ENCODE data around the gene DOCK10.

Gene DOCK10

DNA sequence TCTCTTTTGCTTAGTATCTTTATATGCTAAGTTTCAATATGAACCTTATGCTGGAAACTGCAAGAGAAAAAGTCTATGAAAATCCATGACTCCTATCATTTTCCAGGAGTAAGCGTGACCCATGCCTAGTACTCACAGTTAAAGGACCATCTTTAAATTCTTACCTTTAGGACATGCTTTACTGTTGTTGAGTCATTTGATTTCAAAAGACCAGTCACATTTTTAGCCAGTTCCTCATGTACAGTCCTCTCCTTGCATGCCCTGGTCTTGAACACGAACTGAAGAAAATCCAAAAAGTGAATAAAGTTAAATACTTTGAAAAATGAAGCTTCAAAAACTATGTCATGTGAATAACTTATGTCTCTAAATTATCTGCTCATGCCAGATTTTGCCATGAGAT is 208.3 kb downstream of the DOCK10 start:
- no peak for DNase-seq (ENCODE audit: low spot score)

DNA sequence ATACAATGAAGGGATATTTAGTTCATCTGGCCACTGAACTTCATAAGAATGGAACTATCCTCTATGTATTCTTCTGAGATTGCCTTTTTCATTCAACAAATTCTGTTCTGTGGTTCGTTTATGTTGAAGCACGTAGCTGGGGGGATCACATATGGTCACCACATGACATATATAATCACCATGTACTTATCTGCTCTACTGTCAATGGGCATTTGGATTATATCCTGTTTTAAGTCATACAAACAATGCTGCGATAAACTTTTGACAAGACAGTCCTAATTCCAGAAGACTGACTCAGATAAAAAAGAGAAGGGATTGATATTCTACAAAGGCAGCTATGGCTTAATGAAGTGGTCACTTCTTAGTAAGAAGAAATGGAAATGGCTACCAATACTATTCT is 210.1 kb downstream of the DOCK10 start:
- DNase-seq (ENCODE audit: low spot score), result no peak

GRCh38 chr2:224831530-224831929 is 210.7 kb downstream of the DOCK10 start:
- no peak for DNase-seq (ENCODE audit: low spot score)

GRCh38 chr2:224820283-224820991 is 221.8 kb downstream of the DOCK10 start:
- DNase-seq (ENCODE audit: low spot score), result no peak

DNA sequence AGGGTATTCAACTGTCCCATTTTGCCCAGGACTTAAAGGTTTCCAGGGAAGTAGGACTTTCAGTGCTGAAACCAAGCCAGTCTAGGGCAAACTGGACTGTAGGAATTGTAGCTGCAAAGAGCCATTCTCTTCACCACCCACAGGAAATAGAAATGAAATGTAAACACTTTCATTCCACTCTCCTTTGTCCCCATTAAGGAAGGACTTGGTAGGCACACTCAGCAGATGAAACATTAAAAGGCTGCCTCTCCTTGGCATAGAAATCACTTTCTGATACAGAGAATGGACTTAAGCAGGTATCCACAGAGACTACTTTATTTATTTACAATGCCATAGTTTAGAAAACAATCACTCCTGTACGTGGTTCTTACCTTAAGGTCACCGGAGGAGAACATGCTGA is 223.2 kb downstream of the DOCK10 start:
- no peak for DNase-seq (ENCODE audit: low spot score)

GRCh38 chr2:224817676-224818075 is 224.6 kb downstream of the DOCK10 start:
- DNase-seq (ENCODE audit: low spot score), result no peak

DNA sequence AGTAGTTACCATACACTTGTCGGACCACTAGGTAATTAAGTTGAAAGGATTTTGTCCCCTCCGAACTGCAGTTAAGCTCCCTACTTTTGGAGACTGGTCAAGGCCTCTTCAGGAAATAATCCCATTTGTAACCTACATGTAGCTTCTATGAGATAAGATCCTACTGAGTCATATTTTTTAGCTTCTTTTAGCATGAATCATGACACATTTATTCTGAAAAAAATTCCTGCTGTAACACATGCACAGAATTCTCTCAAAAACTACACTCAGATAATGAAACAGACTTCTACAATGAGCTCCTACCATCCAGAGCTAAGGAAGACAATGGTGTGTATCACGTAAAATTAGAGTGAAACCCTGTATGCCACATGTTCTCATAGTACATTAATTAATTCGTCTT is 225.5 kb downstream of the DOCK10 start:
- no peak for DNase-seq (ENCODE audit: low spot score)

GRCh38 chr2:224813578-224813977 is 228.7 kb downstream of the DOCK10 start:
- DNase-seq (ENCODE audit: low spot score), result no peak

DNA sequence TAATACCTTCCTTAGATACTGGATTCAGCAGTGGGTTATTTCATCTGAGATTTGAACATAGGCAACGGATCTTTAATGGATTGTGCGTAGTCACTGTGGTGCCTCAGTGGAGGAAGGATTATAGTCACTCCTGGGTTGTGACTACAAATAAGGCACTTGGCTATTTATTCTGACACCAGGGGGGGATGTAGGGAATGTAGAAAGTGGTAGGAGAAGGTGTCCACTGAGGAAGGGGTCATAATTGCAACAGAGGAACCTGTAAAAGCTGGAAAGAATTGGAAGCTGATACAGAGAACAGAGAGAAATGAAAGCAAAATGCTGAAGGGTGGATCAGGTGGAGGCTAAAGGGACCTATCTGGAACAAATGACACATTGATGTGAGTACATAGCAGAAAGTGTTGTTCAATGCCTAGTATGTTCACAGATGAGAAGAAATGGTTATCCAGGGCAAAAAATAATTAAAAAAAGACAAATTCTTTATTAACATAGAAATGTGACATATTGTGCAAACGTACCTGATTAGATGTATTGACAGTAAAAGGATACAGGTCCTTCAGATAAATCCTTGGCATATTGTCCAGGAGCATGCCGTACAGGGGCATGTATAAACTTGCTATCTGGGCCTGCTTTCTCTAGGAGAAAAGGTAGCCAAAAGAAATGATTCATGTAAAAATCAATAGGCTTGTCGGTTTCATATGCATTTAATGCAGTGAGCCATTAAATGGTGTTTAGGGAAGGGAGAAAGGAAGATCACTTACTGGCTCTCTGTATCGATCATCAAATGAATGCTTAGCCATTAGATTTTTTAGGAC is 234.9 kb downstream of the DOCK10 start:
- DNase-seq (ENCODE audit: low spot score), result no peak

GRCh38 chr2:224803930-224804329 is 238.3 kb downstream of the DOCK10 start:
- DNase-seq (ENCODE audit: low spot score), result no peak

- no peak for DNase-seq (ENCODE audit: low spot score)
Measured at GRCh38 chr2:224802407-224802806, 239.9 kb downstream of the DOCK10 start.

DNA sequence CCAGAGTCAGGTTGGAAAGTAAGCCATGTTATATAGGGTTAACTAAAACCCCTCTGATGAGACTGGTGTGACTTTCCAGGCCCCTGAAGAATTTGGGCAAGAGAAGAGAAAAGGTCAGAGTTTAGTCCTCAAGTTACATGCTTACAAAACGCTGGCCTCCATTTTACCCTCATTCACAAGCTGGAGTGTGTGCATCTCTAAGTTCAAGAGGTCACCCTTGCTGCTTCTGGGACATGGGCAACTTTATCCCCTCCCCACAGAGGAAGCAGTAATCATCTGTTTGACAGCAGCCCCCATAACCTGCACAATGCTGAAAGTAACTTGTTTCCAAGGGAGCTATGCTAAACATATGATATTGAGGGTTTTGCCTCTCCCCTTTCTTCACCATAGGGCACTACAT is 240.9 kb downstream of the DOCK10 start:
- no peak for DNase-seq (ENCODE audit: low spot score)

GRCh38 chr2:224799691-224800090 is 242.6 kb downstream of the DOCK10 start:
- no peak for DNase-seq (ENCODE audit: low spot score)

DNA sequence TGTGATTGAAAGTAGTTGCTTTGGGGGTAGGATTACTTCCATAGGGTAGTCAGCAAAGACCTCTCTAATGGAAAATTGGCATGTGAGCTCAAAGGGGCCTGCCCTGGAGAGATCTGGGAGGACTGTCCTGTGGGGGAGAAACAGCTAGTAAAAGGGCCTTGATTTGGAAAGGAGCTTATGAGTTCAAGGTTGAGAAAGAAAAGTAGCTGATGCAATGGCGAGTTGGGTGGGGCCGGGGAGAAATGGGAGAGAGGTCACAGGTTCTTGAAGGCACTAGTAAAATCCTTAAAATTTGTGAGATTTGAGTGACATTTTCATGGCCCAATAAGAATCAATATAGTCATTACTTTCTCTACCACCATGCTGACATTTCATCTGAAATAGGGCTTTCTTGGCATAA is 244.1 kb downstream of the DOCK10 start:
- DNase-seq (ENCODE audit: low spot score), result no peak

GRCh38 chr2:224796695-224797305 is 245.5 kb downstream of the DOCK10 start:
- DNase-seq (ENCODE audit: low spot score), result no peak

GRCh38 chr2:224793946-224794345 is 248.3 kb downstream of the DOCK10 start:
- no peak for DNase-seq (ENCODE audit: low spot score)

DNA sequence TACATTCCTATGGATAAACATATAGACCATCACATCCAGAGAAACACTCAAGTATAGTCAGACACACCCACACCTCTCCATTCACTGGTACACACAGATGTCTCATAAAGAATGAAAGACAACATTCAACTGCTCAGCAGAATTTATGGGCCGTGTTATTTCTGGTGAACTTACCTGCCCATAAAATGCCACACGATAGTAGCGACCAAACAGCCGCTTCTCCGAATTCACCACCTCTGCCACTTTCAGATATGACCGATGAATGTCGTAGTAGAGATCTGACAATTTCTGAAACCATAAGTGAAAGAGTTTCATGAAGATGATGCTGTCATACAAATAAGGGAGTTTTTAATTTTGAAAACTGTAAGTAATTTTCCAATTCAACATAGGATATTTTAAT is 255.4 kb downstream of the DOCK10 start:
- DNase-seq (ENCODE audit: low spot score), result no peak

DNA sequence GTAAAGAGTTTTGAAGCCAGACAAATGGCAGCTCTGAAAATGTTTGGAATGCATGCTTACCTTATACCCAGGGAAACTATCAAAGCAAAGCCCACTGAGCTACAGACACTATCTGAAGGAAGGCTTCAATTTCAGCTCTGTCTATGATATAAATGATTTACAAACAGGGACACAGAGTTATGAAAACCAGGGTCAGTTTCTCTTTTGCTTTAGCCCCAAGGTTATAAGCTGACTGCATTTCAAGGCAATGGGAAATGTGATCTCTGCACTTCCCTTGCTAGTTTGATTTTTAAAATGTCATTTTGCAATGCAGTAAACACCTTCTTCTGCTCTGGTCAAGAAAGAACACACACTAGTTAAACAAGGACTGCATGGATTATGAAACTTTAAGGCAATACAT is 260.9 kb downstream of the DOCK10 start:
- DNase-seq (ENCODE audit: low spot score), result no peak

DNA sequence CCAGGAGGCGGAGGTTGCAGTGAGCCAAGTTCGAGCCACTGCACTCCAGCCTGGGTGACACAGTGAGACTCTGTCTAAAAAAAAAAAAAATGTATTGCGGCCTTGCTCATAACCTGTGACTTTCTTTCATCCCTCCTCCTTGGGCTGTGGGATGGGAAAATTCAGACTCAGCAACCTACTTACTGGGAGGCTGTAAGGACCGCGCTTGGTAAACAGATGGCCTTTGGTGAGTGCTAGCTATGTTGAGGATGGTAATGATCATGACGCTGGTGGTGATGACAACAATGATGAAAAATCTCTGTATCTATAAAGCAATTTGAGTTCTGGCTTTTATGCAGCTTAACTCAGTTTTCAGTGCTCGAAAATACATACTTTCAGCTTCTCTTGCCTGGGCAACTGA is 261.4 kb downstream of the DOCK10 start:
- no peak for DNase-seq (ENCODE audit: low spot score)

- no peak for DNase-seq (ENCODE audit: low spot score)
Measured at GRCh38 chr2:224780106-224780505, 262.2 kb downstream of the DOCK10 start.

DNA sequence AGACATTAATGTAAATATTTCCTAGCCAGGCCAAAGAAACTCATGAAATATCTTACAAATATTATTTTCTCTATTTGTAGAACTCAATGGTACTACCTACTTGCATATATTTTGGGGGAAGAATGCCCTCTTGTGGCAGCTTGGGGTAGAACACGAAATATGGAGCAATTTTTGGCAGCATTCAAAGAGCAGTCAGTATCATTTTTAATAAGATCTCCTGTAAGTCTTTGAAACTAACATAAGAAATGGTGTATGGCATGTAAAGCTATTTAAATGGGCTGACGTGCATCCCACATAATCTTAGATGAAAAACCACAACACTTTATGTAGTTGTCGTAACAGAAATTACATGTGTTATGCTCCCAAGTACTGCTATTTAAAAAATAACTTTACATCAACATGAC is 263.8 kb downstream of the DOCK10 start:
- DNase-seq (ENCODE audit: low spot score), result peak; percentile 53

GRCh38 chr2:224777559-224777930 is 264.7 kb downstream of the DOCK10 start:
- no peak for DNase-seq (ENCODE audit: low spot score)
